Breast epithelium (tissue), 3 donors: ENCODE data around the gene NRCAM.

Source experiments
- CTCF ChIP-seq, 3 donors: fragments of 450-650 bp; IDR thresholded peaks; one replicate each; pipeline ENCODE4 v1.5.1; 2016 to 2017; ENCODE audit warnings: antibody characterized with exemption in 3 of 3, mild to moderate bottlenecking in 3 of 3, moderate library complexity in 3 of 3
- POLR2A ChIP-seq: fragments of 450-650 bp; IDR thresholded peaks from one replicate; pipeline ENCODE4 v1.6.1; 2016; ENCODE audit warnings: antibody characterized with exemption, mild to moderate bottlenecking, moderate library complexity

- no peak for TF ChIP-seq POLR2A
- no peak for TF ChIP-seq CTCF (IDR thresholded peaks at IDR 0.05)
Observed at GRCh38 chr7:108330227-108330626, 126.0 kb downstream of the NRCAM start.
